Spleen (tissue), 7 donors: Measurements from ENCODE around the gene SYNPR.

Source experiments
- CTCF ChIP-seq, 11 experiments: fragments of 200-600 bp in 7 of 11; fragments of 450-650 bp in 4 of 11; sonication (generic) in 4 of 11; IDR thresholded peaks in 8 of 11; conservative IDR thresholded peaks in 3 of 11; 1 replicate in 7 of 11; 2 replicates in 4 of 11; pipeline versions ENCODE4 v1.4.0 to v1.8.0; 2016 to 2021; ENCODE audit warnings: antibody characterized with exemption in 11 of 11, inconsistent platforms in 4 of 11, mild to moderate bottlenecking in 1 of 11
- POLR2A ChIP-seq, 3 donors: fragments of 450-650 bp; IDR thresholded peaks; one replicate each; pipeline ENCODE4 v1.5.1; 2017; ENCODE audit warnings: antibody characterized with exemption in 3 of 3, mild to moderate bottlenecking in 1 of 3
- POLR2AphosphoS5 ChIP-seq, 3 donors: sonication (generic); formaldehyde crosslinking; IDR thresholded peaks; one replicate each; pipeline ENCODE4 v1.5.1; 2017; ENCODE audit warnings: antibody characterized with exemption in 3 of 3
- donor health status: DM: no; HTN: no; CAD: no; lungs with moderate emphysema.
- donor health status: DM: no; HTN: no; CAD: no.
- donor health status: DM: no; HTN: no; CAD: no.

- TF ChIP-seq CTCF (IDR thresholded peaks at IDR 0.05 in 8 of 11, conservative IDR thresholded peaks at IDR 0.05 in 3 of 11) = no peak
- TF ChIP-seq POLR2A (IDR thresholded peaks at IDR 0.05) = no peak
- no peak for TF ChIP-seq POLR2AphosphoS5 (IDR thresholded peaks at IDR 0.05)
These were observed 230.2 kb downstream of the SYNPR start for GRCh38 chr3:63508305-63508704.
